Esophagus muscularis mucosa (tissue), 3 donors: Measurements from ENCODE around the gene ALDH18A1.

Experiments
- CTCF ChIP-seq, 3 experiments: fragments of 200-600 bp in 2 of 3; fragments of 450-650 bp in 1 of 3; sonication (generic) in 2 of 3; IDR thresholded peaks; one replicate each; pipeline ENCODE4 v1.5.1; 2017 to 2019; ENCODE audit warnings: antibody characterized with exemption in 3 of 3, mild to moderate bottlenecking in 2 of 3, moderate library complexity in 1 of 3
- EP300 ChIP-seq: sonication (generic); formaldehyde crosslinking; IDR thresholded peaks from one replicate; pipeline ENCODE4 v1.6.1; 2017; ENCODE audit warnings: antibody characterized with exemption

GRCh38 chr10:95573527-95573926, 83.0 kb downstream of the ALDH18A1 start:
- no peak for TF ChIP-seq CTCF (IDR thresholded peaks at IDR 0.05)
- TF ChIP-seq EP300 = no peak
